Measurements from ENCODE around the gene DYRK1B.
A peak's percentile ranks its signal among the peaks of the same experiment; 100 is the strongest.

DYRK1B gene

GRCh38 chr19:39852882-39853281 lies 18.9 kb upstream of the DYRK1B start:
- no peak for DNase-seq

- DNase-seq, result no peak
Measured at GRCh38 chr19:39850892-39851291, 16.9 kb upstream of the DYRK1B start.

DNA sequence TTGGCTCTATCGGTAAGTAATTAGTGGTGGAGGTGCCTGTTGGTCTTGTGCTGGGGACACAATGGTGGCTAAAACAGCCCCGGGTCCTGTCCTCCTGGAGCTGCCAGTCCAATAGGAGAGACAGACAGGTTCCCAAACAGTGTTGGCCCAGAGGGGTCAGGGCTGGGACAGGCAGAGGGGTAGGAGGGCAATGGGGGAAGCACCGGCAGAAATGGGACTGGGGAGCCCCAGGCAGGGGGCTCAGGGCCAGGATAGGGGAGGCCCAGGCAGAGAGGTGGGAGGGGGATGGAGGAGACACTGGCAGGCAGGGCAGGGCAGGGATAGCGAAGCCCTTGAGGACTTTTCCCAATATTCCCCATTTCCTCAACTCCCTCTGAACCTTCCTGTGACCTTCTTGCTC lies 14.4 kb upstream of the DYRK1B start:
- DNase-seq, result no peak

DNA sequence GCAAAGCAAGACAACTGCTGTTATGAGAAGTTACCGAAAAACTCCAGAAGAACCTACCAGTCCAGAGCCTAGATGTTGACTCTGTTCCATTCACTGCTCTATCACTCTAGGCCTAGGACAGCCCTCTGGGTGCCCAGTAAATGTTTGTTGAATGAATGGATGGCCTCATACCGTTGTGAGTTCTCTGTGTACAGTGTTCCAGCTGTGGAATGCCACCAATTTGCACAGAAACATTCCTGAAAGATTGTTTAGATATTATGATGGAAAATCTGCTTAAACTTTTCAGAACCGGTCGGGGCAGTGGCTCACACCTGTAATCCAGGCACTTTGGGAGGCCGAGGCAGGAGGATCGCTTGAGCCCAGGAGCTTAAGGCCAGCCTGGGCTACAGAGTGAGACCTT lies 13.6 kb upstream of the DYRK1B start:
- no peak for DNase-seq

DNA sequence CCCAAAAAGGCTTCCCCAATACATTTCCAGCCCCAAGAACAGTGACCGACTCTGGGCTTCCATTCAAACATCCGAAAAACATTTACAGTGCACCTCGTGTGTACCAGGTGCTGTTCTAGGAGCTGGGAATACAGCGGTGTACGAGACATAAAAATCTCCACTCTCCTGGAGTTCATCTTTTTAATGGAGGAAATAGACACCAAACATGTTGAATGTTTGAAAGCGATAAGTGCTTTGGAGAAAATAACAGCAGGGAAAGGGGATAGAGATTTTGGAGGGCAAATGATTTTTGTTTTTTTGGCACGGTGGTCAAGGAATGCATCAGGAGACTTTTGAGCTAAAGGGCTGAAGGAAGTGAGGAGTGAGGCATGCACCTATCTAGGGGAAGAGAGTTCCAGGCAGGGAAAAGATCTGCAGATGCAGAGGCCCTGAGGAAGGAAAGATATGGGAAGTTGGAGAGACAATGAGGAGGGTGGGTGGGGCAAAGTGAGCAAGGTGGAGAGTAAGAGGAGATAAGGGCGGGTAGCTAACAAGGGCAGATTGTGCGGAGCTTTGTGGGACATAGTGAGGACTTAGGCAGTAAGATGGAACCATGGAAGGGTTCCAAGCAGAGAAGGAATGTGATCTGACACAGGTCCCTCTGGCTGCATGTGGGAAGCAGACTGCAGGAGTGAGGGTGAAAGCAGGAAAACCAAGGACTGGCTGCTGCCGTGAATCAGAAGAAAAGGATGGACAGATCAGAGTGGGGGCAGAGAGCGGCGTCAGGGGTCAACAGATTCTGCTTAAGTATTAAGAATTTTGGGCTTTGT lies 12.9 kb upstream of the DYRK1B start:
- DNase-seq, result no peak

DNA sequence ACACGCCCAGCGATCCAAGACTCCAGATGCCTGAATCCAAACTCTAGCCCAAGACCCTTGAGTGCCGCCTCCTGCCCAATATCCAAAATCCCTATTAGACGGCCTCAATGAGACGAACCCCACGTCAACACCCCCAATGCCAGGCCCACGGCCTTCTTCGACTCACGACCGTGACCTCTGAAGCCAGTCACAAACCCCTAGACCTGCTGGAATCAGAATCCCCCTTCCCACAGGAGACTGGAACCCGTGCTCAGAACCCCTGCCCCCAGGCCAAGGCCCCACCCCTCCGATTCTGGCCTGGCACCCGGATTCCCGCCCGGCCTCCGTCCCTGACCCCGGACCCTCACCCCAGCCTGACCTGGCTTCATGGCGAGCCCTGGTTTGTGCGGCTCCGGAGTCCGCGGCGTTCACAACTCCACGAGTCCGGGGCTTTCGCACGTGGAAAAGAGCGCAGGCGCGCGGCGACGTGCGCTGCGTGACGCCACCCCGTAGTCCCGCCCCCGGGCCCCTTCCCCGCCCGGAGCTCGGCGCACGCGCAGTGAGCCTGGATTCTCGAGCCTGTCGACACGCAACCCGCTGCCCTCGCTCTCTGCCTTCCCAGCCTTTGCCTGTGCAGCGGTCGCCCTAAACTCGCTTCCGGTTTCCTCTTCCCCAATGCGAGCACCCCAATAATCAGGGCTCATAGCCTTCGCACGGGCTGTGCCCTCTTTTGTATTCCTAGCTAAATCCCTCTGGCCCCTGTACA lies 12.1 kb upstream of the DYRK1B start, which contains the start of gene FBL:
FBL (minus strand) TSS at position 447 of the 745 bp plus-strand sequence; CDS start at position 368, 79 bp downstream.
- DNase-seq, result peak; percentile 99

- no peak for DNase-seq
Measured at GRCh38 chr19:39845584-39845932, 11.6 kb upstream of the DYRK1B start.

DNA sequence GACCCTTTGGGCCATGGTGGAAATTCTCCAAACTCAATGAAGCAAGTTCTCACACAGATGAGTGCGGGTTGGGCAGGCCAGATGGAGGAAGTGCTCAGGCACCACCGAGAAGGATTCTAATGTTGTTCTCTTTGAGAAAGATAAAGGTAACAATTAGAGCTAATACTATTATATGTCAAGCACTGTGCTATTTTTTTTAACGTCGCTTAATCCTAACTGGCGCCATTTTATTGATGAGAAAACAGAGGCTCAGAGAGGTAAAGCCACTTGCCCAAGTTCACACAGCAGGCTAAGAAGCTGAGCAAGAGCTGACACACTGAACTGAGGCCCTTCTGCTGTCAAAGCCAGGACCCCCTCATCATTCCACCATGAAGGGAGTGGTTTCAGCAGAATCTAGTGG lies 11.2 kb upstream of the DYRK1B start:
- no peak for DNase-seq

DNA sequence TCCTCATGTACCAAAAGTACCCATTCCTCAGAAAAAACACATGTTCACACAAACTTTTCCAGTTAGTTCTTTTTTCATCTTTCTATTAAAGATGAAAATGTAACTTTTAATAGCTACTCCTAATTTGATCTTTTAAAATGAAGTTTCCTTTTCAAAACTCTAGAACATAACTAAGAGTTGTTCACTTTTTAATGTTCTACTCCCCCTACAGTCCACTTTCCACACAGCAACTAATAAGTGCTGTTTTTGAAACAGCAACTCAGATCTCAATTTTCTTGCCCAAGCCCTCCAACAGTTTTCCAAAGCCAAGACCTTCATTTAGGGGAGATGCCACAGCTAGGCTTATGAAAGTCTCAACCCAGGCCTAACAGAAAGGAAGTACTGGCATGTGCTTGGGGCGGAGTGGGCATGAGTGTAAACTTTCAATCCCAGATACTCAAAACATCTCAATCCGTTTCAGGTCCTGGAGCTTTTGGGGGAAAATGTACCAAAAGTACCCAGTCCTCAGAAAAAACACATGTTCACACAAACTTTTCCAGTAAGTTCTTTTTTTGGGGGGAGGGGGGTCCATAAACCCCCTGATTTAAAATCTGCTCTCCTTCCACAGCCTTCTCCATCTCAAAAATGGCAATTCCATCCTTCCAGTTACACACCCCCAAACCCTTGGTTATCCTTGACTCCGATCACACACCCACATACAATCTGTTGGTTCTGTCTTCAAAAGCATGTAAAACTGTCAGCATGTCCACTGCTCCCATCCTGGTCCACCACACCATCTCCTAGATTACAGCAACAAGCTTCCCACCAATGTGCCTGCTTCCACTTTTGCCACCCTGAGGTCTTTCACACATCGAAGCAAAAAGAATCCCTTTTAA lies 10.2 kb upstream of the DYRK1B start:
- no peak for DNase-seq

GRCh38 chr19:39842693-39843435 lies 8.9 kb upstream of the DYRK1B start:
- DNase-seq, result no peak

- no peak for DNase-seq
Measured at GRCh38 chr19:39841041-39841440, 7.1 kb upstream of the DYRK1B start.

DNA sequence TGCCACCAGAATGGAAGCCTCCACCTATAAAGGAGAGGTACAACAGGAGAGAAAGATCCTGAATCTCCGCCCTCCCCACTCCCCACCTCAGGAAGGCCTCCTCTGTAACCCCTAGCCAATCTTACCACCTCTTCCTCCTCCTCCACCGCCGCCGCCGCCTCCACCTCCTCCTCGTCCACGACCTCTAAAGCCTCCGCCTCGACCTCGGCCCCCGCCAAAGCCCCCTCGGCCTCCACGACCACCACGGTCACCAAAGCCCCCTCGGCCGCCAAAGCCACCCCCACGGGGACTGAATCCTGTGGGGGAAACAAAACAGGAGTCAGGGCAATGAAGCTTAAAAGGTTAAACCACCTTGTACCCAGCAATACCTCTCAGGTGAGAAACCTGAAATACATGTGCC lies 6.5 kb upstream of the DYRK1B start:
- no peak for DNase-seq

GRCh38 chr19:39839678-39840327 lies 5.8 kb upstream of the DYRK1B start:
- no peak for DNase-seq

DNA sequence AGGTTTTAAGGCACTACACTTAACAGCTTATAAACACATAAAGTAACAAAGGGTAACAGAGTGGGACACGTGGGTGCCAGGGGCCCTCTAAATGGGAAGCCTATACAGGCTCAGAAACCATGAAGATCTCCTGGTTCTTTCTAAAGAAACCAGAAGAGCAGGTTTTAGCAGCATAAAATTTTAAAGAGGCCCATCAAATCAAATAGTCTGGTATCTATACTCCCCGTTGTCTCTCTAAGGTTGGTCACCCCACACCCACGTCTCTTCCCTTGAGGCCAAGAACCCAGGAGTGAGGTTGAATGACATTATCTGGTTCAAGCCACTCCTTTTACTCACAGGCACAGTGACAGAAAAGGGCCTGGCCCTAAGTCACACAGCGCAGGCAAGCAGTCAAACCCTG lies 4.6 kb upstream of the DYRK1B start:
- DNase-seq, result no peak

DNA sequence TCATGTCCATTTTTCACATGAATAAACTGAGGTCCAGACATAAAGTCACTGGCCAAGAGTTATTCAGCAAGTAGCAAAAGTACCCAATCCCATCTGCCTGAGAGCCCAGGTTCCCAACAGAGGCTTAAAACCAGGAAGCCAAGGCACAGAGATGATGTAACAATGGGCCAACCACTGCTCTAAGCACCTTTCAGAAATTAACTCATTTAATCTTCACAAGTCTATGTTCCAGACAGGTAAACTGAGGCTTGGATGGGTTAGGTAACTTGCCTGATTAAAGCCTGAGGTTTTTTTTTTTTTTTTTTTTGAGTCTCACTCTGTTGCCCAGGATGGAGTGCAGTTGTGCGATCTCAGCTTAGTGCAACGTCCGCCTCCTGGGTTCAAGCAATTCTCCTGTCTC lies 4.0 kb upstream of the DYRK1B start:
- no peak for DNase-seq

DNA sequence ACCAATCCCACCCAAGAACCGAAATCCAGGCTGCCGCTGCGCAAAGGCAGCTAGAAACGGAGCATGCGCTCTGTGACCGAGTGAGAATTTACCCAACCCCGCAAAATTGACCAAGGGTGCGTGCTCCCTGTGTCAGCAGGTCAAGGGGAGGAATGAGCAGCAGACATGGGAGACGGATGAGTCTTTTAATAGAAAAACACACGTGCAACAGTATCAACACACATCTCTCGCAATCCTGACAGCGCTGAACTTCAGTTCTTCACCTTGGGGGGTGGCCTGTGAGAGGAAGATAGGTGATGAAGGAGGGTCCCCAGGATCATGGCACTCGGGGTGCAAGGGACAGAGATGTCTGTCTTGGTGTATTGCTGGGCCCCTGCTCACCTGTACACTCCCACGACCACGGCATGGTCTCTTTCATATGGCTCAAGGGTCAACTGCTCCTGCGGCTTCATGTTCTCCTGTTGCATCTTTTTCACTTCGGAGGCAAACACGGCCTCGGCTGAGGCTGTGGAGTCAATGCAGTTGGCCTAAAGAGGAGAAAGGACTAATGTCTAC lies 402 bp upstream of the DYRK1B start:
- no peak for DNase-seq

- DNase-seq, result no peak
Measured at GRCh38 chr19:39833160-39833463, 850 bp downstream of the DYRK1B start.

GRCh38 chr19:39832341-39833083 lies 1.4 kb downstream of the DYRK1B start:
- DNase-seq, result no peak

GRCh38 chr19:39831679-39832078 lies 2.3 kb downstream of the DYRK1B start:
- DNase-seq, result no peak

DNA sequence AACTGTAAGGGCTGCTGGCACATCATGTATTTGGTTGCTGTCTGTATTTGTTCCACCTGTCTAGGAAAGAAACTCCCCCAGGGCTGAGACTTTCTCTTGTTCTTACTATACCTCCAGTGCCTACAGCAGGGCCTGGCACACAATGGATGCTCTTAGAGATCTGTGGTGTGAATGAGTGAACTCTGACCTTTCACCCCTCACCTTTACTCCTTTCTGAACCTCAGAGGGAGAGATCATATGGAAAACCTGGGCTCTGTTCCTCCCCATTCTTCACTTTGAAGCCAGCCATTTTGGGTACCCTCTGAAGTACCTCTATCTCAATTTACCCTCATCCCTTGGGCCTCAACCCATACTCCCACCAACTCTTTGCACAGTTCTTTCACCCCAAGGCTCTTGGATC lies 3.1 kb downstream of the DYRK1B start:
- DNase-seq, result no peak

- no peak for DNase-seq
Measured at GRCh38 chr19:39830406-39830805, 3.6 kb downstream of the DYRK1B start.

Data from stimulated activated CD4-positive, alpha-beta T cell treated with anti-CD3 and anti-CD28 coated beads, Interleukin-12 subunit alpha, Interleukin-12 subunit beta, amount 100 ng/mL, for 4 hours (primary cell).